COR-L47 (cell line): ENCODE results near the gene ZDHHC4.
A peak's percentile ranks its signal among the peaks of the same experiment; 100 is the strongest.

Experiments used
- DNase-seq: peaks from one replicate; lab custom pipeline; 2025; lab: John Stamatoyannopoulos, UW

Gene ZDHHC4

DNA sequence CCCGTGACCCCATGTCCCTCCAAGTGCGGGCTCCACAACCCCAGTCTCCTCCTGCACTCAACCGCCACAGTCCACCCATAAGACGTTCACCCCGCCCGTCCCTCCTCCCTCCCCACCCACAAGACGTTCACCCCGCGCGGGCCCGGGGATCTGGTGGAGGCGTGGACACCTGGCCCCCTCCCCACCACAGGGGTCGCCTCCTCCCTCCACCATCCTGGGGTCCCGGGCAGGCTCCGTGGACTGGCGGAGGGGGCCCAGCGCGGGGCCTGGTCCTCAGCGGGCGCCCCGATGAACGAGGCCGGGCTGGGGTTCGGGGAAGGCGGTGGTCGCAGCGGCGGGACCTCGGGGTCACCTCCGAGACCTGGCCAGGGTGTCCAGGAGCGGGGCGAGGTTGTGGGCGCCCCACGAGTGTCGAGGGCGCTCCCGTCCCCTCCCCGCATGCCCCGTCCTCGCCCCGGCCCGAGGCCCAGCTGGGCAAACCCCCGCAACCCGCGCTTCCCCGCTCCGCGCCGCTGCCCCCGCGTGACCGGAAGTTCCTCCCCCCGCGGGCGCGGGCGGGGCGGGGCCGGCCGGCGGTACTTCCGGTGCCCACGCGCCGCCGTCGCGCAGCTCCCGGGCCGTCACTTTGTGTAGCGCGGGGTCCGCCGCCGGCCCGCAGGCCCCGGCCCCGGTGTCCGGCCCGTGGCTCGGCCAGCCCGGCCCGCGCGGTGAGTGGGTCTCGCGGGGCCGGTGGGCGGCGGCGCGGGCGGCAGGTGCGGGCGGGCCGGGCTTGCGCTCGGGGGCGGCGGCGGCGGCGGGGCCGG is 59.7 kb downstream of the ZDHHC4 start, which contains the start of gene ZNF316:
Gene ZNF316 (plus strand): TSS at position 578 of the 803 bp plus-strand sequence. CDS start 5,092 bp downstream, outside the sequence.
- DNase-seq, result peak; percentile 38

- DNase-seq, result peak; percentile 39
Measured at GRCh38 chr7:6637544-6638229, 60.4 kb downstream of the ZDHHC4 start.
